ENCODE results near the gene TOMT. TPM values are rescaled to one million over a fixed set of nuclear protein-coding genes. Genes with fewer than 3 reads are reported as not detected.

TOMT gene
- total RNA-seq, 2 donors from 2014 or later, result 0.45 TPM; not detected in 1

DNA sequence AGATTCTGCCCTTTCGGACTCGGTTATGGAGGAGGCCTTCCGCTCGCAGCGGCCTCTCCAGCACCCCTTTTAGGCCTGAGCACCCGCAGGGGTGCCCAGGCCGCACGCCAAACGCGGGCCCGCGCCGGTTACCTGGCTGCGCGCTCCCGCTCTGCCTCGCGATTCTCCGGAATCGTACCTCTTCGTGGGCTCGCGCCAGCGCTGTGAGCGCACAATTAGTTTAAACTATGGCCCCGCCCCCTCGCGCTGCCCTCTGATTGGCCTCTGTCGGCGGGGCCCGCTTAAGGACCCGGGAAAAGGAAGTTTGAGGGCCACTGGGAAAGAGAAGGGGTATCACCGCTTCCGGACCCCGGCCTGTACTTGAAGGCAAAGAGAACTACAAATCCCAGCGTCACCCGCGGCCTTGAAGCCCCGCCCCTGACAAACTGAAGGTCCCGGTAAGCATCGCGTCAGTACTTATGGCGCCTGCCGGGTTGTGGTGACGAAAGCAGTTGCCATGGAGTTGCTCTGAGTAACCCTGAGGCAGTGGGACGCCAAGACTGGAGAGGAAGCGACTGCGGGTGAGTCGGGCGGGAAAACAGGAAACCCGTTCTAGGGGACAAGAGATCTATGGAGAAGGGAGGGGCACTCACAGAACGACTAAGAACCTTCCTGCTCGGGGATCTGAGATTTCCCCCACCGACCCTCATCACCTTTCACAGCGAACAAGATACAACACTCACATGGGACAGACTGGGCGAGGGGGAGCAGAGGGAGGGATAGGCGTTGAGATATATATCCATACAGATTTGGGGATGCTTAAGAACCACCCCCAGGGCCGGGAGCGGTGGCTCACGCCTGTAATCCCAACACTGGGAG is 25.2 kb upstream of the TOMT start, which contains the start of the genes LRRC51 and NUMA1:
LRRC51 (plus strand) TSS at position 525 of the 858 bp plus-strand sequence. CDS start 8,234 bp downstream, outside the sequence.
NUMA1 (minus strand) TSS at position 217 of the 858 bp plus-strand sequence. CDS start 44,599 bp downstream, outside the sequence.
- DNase-seq (ENCODE audit: low spot score), result peak; percentile 99
- no peaks in the 10 kb centered on the region for H3K27me3 Mint-ChIP-seq
- H3K9me3 Mint-ChIP-seq, result no peaks in the 10 kb centered on the region
- no peaks in the 10 kb centered on the region for H3K36me3 Mint-ChIP-seq
- peak within 1 kb of the TSS; percentile 92 for H3K4me3 Mint-ChIP-seq
- H3K27ac Mint-ChIP-seq, result peak within 1 kb of the TSS; percentile 89 to 95
- peaks cover 41 to 46% of the 10 kb centered on the region in 2 donors for H3K4me1 Mint-ChIP-seq (ENCODE audit: low read depth in 2 of 2)
- ATAC-seq, result peak; percentile 97 to 98

DNA sequence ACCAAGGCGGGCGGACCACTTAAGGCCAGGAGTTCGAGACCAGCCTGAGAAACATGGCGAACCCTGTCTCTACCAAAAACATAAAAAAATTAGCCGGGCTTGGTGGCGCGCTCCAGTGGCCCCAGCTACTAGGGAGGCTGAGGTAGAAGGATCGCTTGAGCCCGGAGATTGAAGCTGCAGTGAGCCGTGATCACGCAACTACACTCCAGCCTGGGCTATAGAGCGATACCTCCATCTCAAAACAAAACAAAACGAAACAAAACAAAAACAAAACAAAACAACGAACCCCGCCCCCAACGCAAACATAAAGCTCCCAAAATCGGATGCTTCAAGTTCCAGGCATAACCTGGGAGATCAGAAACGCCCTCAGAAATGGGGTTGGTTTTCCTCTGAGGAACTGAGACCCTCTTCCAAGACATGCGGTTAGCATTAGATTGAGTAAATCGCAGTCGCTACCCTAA is 24.5 kb upstream of the TOMT start:
- peak overlapping the region; percentile 89 to 95 for H3K27ac Mint-ChIP-seq
- H3K9me3 Mint-ChIP-seq, result no peaks in the 10 kb centered on the region
- H3K4me3 Mint-ChIP-seq, result peak overlapping the region; percentile 92
- H3K36me3 Mint-ChIP-seq, result no peaks in the 10 kb centered on the region
- no peaks in the 10 kb centered on the region for H3K27me3 Mint-ChIP-seq
- no peak for ATAC-seq
- DNase-seq (ENCODE audit: low spot score), result no peak
- H3K4me1 Mint-ChIP-seq (ENCODE audit: low read depth in 2 of 2), result peaks cover 47 to 53% of the 10 kb centered on the region in 2 donors

DNA sequence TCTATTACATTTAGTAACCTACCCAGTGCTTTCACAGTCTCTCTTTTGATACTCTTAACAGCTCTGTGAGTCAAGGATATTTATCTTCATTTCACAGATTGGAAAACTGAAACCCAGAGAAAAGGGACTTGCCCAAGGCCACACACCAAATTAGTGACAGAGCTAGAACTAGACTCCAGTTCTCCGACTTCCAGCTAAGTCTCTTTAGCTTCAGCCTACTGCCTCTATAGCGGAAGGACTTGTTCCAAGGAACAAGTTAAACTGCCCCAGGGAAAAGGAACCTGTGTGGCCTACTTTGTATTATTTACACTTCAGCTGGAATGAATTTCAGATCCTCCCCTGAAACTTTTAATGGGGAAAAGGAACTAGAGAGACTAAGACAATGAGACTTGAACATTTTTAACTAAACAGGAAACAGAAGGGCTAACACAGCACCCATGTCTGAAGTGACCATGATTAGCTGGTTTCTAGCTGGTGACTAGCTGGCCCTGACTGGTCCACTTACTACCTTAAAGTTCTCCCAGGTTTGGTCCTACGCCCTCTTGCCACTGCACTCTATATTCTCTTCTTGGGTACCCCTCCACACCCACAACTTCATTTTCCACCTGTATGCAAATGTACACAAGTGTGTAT is 23.8 kb upstream of the TOMT start:
- peak overlapping the region; percentile 89 to 95 for H3K27ac Mint-ChIP-seq
- H3K4me1 Mint-ChIP-seq (ENCODE audit: low read depth in 2 of 2), result peaks cover 47 to 52% of the 10 kb centered on the region in 2 donors
- H3K36me3 Mint-ChIP-seq, result no peaks in the 10 kb centered on the region
- H3K4me3 Mint-ChIP-seq, result peak overlapping the region; percentile 92
- DNase-seq (ENCODE audit: low spot score) (no peak), ATAC-seq (no peak)
- no peaks in the 10 kb centered on the region for H3K9me3 Mint-ChIP-seq
- no peaks in the 10 kb centered on the region for H3K27me3 Mint-ChIP-seq

DNA sequence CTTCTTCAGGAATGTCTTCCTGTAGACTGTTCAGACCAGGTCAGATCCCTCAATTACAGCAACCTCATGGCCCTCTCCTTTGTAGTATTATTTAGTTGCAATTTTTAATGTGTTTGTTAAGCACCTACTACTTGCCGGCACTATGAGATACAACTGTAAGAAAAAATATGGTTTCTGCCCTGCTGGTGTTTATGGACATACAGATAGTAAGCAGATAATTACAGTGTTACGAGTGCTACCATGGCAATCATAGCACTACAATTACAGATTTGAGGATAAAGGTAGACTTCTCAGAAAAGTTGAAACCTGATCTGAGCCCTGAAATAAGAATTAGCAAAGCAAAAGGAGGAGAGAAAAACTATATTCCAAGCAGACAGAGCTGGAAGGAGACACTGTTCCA is 22.3 kb upstream of the TOMT start:
- Mint-ChIP-seq H3K27me3 (no peaks in the 10 kb centered on the region), H3K36me3 (no peaks in the 10 kb centered on the region), H3K27ac (peak overlapping the region in 1 of 2 donors; percentile 51), H3K4me3 (no peak overlapping the region), H3K9me3 (no peaks in the 10 kb centered on the region), H3K4me1 (ENCODE audit: low read depth in 2 of 2) (peaks cover 41 to 46% of the 10 kb centered on the region in 2 donors)
- ATAC-seq (no peak), DNase-seq (ENCODE audit: low spot score) (no peak)

DNA sequence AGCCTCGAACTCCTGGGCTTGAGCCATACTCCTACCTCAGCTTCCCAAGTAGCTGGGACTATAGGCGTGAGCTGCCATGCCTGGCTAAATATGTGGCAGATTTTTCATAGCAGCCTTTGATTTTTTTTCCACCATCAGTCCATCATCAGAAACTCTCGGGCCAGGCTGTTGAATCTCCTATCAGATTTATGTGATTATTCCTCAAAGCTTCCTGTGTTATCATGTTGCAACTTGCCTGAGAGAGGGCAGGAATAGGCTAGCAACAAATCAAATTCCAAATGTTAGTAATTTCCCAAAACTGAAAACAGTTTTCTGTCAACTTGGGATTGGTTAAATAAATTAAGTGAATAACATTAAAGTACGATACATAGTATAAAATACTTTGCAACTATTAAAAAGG is 21.6 kb upstream of the TOMT start:
- ATAC-seq, result no peak
- no peaks in the 10 kb centered on the region for H3K9me3 Mint-ChIP-seq
- no peak for DNase-seq (ENCODE audit: low spot score)
- H3K27me3 Mint-ChIP-seq, result no peaks in the 10 kb centered on the region
- no peak overlapping the region for H3K27ac Mint-ChIP-seq
- no peak overlapping the region for H3K4me3 Mint-ChIP-seq
- peaks cover 36 to 40% of the 10 kb centered on the region in 2 donors for H3K4me1 Mint-ChIP-seq (ENCODE audit: low read depth in 2 of 2)
- no peaks in the 10 kb centered on the region for H3K36me3 Mint-ChIP-seq

DNA sequence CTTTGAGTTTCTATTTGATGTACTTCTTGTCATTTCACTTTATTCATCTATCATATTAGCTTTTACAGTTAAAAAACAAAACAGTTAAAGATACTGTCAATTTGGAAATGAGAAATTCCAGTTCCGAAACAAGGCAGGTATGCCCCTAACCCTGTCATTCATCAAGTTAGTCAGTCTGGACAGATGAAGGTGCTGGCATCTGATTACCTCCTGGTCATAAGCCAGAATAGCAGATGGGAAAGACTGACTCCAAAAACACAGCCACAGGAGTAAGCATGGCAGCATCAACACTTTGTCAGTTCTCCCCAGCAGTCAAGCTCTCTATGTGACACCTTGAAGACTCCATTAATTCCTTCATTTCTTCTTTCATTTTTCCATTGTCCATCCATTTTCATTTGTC is 20.8 kb upstream of the TOMT start:
- no peaks in the 10 kb centered on the region for H3K27me3 Mint-ChIP-seq
- DNase-seq (ENCODE audit: low spot score) (no peak), ATAC-seq (no peak)
- no peaks in the 10 kb centered on the region for H3K36me3 Mint-ChIP-seq
- H3K4me3 Mint-ChIP-seq, result no peak overlapping the region
- no peak overlapping the region for H3K27ac Mint-ChIP-seq
- H3K4me1 Mint-ChIP-seq (ENCODE audit: low read depth in 2 of 2), result peaks cover 32 to 36% of the 10 kb centered on the region in 2 donors
- H3K9me3 Mint-ChIP-seq, result no peaks in the 10 kb centered on the region

DNA sequence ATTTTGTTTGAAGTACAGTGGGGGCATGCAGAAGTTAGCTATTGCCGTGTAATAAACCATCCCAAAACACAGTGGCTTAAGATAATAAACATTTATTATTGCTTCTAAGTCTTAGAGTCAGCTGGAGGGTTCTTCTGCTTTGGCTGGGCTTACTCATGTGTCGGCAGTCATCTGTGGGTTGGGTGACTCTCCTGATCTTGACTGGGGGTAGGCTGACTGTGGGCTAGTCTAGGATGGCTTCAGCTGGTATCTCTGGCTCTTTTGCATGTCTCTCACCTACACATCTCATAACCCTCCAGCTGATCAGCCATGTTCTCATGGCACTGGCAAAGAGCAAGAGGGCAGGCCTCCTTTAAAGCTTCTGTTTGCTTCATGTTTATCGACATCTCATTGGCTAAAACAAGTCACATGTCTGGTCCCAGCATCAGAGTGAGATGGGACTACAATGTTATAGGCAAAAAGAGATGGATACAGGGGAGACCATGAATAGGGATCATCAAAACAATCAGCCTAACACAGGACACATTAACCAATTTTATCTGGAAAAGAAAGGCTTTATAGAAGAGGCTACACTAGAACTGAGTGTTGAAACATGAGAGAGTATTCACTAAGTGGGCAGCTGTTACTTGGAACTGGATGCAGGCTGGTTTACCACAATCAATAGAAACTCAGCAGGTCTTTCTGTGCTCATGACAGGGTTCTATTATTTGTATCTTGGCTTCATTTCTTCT is 19.9 kb upstream of the TOMT start:
- ATAC-seq (no peak), DNase-seq (ENCODE audit: low spot score) (no peak)
- no peak overlapping the region for H3K4me3 Mint-ChIP-seq
- no peaks in the 10 kb centered on the region for H3K27me3 Mint-ChIP-seq
- H3K27ac Mint-ChIP-seq, result peak overlapping the region; percentile 10 to 34
- H3K9me3 Mint-ChIP-seq, result no peaks in the 10 kb centered on the region
- no peaks in the 10 kb centered on the region for H3K36me3 Mint-ChIP-seq
- peaks cover 26 to 28% of the 10 kb centered on the region in 2 donors for H3K4me1 Mint-ChIP-seq (ENCODE audit: low read depth in 2 of 2)

DNA sequence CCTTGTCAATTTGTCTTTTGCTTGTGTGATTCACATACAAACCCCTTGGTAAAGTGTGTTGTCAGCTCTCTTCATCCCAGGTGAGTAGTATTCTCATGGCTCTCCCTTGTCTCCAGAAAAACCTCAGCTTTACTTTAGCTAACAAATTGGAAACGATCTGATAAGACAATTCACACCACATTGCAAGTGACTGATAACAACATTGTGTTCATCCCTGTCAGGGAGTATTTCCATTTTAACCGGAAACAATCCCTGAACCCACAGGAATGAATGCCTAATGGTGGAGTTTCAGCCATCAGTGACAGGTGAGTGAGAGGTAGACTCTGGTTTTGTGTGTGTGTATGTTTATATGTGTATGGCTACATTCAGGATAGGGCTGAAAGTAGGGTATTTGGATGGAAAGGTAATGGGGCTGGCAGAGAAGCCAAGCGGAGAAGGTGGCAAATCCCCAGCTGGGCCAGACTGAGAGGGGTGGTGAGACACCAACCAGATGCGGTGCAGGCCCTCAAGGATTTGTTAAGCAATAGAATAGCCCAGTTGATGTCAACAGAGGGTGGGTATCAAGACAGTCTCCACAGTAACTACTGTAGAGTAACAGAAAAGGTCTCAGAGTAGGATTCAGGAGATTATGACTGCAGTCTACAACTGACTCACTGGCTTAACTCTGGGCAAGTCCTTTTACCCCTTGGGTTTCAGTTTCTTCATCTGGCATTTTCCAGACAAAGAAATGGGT is 17.5 kb upstream of the TOMT start:
- Mint-ChIP-seq H3K27me3 (no peaks in the 10 kb centered on the region), H3K4me3 (no peak overlapping the region), H3K9me3 (no peaks in the 10 kb centered on the region), H3K27ac (peak overlapping the region in 1 of 2 donors; percentile 0), H3K36me3 (no peaks in the 10 kb centered on the region), H3K4me1 (ENCODE audit: low read depth in 2 of 2) (peaks cover 17 to 20% of the 10 kb centered on the region in 2 donors)
- DNase-seq (ENCODE audit: low spot score) (no peak), ATAC-seq (peak in 1 of 2 donors; percentile 41)

DNA sequence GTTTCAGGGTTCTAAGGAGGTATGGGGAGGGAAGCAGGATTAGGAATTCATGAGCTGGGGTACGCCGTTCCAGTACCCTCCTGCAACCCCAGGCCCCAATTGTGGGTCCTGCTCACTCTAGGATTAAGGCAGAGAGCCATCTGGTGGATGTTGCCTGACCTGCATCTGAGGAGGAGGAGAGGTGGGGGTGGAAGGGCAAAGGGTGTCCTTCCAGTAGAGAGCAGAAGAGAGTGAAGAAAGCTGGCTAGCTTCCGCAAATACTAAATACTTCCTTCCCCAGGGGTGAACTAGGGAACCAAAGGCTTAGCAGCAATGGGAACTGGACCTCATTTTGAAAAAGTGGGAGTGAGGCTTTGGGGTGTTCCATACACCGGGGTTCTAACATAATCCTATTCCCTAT is 14.4 kb upstream of the TOMT start:
- H3K36me3 Mint-ChIP-seq, result no peaks in the 10 kb centered on the region
- H3K9me3 Mint-ChIP-seq, result no peaks in the 10 kb centered on the region
- no peaks in the 10 kb centered on the region for H3K27me3 Mint-ChIP-seq
- H3K27ac Mint-ChIP-seq, result no peak overlapping the region
- DNase-seq (ENCODE audit: low spot score), result no peak
- ATAC-seq, result peak; percentile 75 to 86
- H3K4me1 Mint-ChIP-seq (ENCODE audit: low read depth in 2 of 2), result peaks cover 10 to 13% of the 10 kb centered on the region in 2 donors
- H3K4me3 Mint-ChIP-seq, result no peak overlapping the region

DNA sequence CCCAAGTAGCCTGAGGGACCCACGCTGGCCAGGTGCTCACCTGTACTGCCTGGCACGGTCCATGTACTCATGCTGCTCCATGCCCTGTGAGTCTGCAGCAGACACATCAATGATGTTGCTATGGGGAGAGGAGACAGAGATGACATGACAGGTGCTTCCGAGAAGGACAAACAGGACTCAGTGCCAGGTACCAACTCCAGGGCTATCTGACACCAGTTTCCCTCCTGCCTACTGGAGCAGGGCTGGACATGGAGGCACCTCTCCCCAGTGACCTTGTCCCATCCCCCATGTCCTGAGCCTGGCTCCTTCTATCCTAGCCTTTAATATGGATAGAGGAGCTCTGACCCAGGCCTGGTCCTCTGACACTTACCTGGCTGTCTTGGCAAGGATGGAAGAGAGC is 7.0 kb upstream of the TOMT start:
- H3K36me3 Mint-ChIP-seq, result peaks cover 5% of the 10 kb centered on the region
- no peak overlapping the region for H3K4me3 Mint-ChIP-seq
- DNase-seq (ENCODE audit: low spot score), result no peak
- H3K9me3 Mint-ChIP-seq, result no peaks in the 10 kb centered on the region
- H3K27me3 Mint-ChIP-seq, result no peaks in the 10 kb centered on the region
- peak overlapping the region in 1 of 2 donors; percentile 29 for H3K27ac Mint-ChIP-seq
- H3K4me1 Mint-ChIP-seq (ENCODE audit: low read depth in 2 of 2), result peaks cover 29 to 34% of the 10 kb centered on the region in 2 donors
- ATAC-seq, result no peak

DNA sequence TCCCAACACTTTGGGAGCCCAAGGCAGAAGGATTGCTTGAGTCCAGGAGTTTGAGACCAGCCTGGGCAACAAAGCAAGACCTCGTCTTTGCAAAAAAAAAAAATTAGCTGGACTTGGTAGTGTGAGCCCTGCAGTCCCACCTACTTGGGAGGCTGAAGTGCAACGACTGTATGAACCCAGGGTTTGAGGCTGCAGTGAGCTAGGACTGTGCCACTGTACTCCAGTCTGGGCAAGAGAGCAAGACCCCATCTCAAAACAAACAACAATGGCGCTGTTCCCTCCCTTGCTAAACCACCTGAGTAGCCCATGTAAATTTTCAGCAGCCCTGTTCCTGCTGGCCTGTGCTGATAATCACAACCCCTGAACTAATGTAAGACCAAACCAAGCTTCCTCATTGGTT is 5.7 kb upstream of the TOMT start:
- no peak overlapping the region for H3K4me3 Mint-ChIP-seq
- H3K36me3 Mint-ChIP-seq, result peaks cover 5% of the 10 kb centered on the region
- H3K27me3 Mint-ChIP-seq, result no peaks in the 10 kb centered on the region
- H3K27ac Mint-ChIP-seq, result peak overlapping the region in 1 of 2 donors; percentile 91
- H3K4me1 Mint-ChIP-seq (ENCODE audit: low read depth in 2 of 2), result peaks cover 37 to 43% of the 10 kb centered on the region in 2 donors
- H3K9me3 Mint-ChIP-seq, result no peaks in the 10 kb centered on the region
- DNase-seq (ENCODE audit: low spot score), result no peak
- no peak for ATAC-seq

DNA sequence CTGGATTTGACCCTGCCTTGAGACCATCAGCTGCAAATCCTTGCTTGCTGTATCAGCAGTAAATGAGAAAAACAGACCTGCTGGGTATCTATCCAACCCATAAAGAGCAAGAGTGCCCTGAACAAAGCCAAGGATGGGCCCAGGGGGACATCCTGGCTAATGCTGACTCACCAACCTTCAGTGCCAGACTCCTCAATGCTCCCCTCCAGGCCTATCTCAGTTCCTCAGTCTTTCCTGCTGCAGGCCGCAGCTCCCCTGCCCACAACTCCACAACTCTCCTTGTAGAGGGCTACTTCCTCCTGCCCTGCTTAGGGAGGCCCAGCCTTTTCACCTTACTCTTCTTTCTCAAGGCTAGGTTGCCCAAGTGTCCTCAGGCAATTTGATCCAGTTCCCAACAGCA is 5.3 kb upstream of the TOMT start:
- ATAC-seq (no peak), DNase-seq (ENCODE audit: low spot score) (no peak)
- H3K27me3 Mint-ChIP-seq, result no peaks in the 10 kb centered on the region
- no peak overlapping the region for H3K4me3 Mint-ChIP-seq
- H3K27ac Mint-ChIP-seq, result peak overlapping the region; percentile 91 to 92
- peaks cover 37 to 43% of the 10 kb centered on the region in 2 donors for H3K4me1 Mint-ChIP-seq (ENCODE audit: low read depth in 2 of 2)
- H3K9me3 Mint-ChIP-seq, result no peaks in the 10 kb centered on the region
- H3K36me3 Mint-ChIP-seq, result peaks cover 5% of the 10 kb centered on the region

DNA sequence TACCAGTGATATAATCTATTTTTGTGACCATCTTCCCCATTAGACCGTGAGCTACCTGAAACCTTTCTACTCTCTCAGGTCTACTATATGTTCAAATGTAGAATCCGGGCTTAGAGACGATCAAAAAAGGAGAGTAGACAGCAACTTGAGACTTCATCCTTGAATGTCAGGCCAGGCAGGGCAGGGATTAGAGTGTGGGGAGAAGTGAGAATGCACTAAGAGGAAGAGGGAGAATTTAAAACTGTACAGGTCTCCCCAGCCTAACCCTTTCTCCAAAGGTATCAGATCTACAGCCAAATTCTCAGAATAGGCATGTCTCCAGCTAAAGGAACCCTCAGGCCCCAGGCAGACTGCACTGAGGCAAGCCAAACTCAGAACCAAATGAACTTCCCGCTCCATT is 3.6 kb upstream of the TOMT start:
- Mint-ChIP-seq H3K36me3 (peaks cover 5% of the 10 kb centered on the region), H3K27ac (peak overlapping the region; percentile 91 to 92), H3K4me3 (peak overlapping the region; percentile 99), H3K4me1 (ENCODE audit: low read depth in 2 of 2) (peaks cover 37 to 43% of the 10 kb centered on the region in 2 donors), H3K9me3 (no peaks in the 10 kb centered on the region), H3K27me3 (no peaks in the 10 kb centered on the region)
- DNase-seq (ENCODE audit: low spot score), result no peak
- ATAC-seq, result no peak

Measured in natural killer cell treated with Interleukin-12 subunit alpha and Interleukin-12 subunit beta and Interleukin-15 and Interleukin-18, amount 100 ng/mL, for 72 hours (primary cell).